ENCODE data around the gene KIFC1. TPM values are rescaled to one million over a fixed set of nuclear protein-coding genes. Genes with fewer than 3 reads are reported as not detected.
"Not testable (repeated sequence)": the region's sequence is repeated elsewhere in the genome, so short reads cannot be mapped to it uniquely, and the experiment has no call there.

Gene KIFC1
- total and polyA plus RNA-seq, 2 donors (not counting 1 experiment from before 2014, with no cell fraction given) = 5.3 to 8.0 TPM

- no peaks in the 10 kb centered on the region for H3K79me2 ChIP-seq (ENCODE audit: control insufficient read depth, insufficient read depth, low read length)
- no peak overlapping the region for H2AFZ ChIP-seq (ENCODE audit: low read length)
- TF ChIP-seq CTCF (conservative IDR thresholded peaks at IDR 0.05 in 1 of 2, IDR thresholded peaks at IDR 0.05 in 1 of 2; ENCODE audit: low read depth in 1 of 2, low read length in 2 of 2) (no peak), EZH2 (IDR thresholded peaks at IDR 0.05; ENCODE audit: low read length, missing control alignments) (no peak)
- DNase-seq (ENCODE audit: low read depth in 2 of 2) = no peak
- H3K4me2 ChIP-seq (ENCODE audit: extremely low read depth, insufficient read depth, low read length) = no peak overlapping the region
- no peaks in the 10 kb centered on the region for H3K27me3 ChIP-seq (ENCODE audit: control insufficient read depth, insufficient read depth, low read length)
- no peak overlapping the region for H3K27ac ChIP-seq (ENCODE audit: insufficient read depth, low read length)
- no peaks in the 10 kb centered on the region for H4K20me1 ChIP-seq (ENCODE audit: control insufficient read depth, extremely low read depth, insufficient read depth, low read length)
- no peak overlapping the region for H3K9ac ChIP-seq (ENCODE audit: insufficient read depth, low read length)
- no peaks in the 10 kb centered on the region for H3K36me3 ChIP-seq (ENCODE audit: control insufficient read depth, insufficient read depth, low read length)
- H3K4me3 ChIP-seq (replicated peaks in 1 of 4; ENCODE audit: control extremely low read depth in 1 of 4, insufficient read depth in 1 of 4, low read depth in 3 of 4, low read length in 4 of 4) = no peak overlapping the region
- no peaks in the 10 kb centered on the region for H3K9me3 ChIP-seq (ENCODE audit: control insufficient read depth, insufficient read depth, low read depth, low read length)
- peaks cover 8% of the 10 kb centered on the region for H3K4me1 ChIP-seq (ENCODE audit: control insufficient read depth, extremely low read depth, insufficient read depth, low read length)
These were observed 14.5 kb upstream of the KIFC1 start for GRCh38 chr6:33377171-33377570.

- not testable (repeated sequence) for H3K27me3 ChIP-seq (ENCODE audit: control insufficient read depth, insufficient read depth, low read length); H3K36me3 ChIP-seq (ENCODE audit: control insufficient read depth, insufficient read depth, low read length); H3K9ac ChIP-seq (ENCODE audit: insufficient read depth, low read length)
These were observed 12.4 kb upstream of the KIFC1 start for GRCh38 chr6:33379184-33379583.

GRCh38 chr6:33380272-33380981, 11.2 kb upstream of the KIFC1 start:
- no peak for TF ChIP-seq CTCF (conservative IDR thresholded peaks at IDR 0.05 in 1 of 2, IDR thresholded peaks at IDR 0.05 in 1 of 2; ENCODE audit: low read depth in 1 of 2, low read length in 2 of 2)
- no peak for TF ChIP-seq EZH2 (IDR thresholded peaks at IDR 0.05; ENCODE audit: low read length, missing control alignments)
- H3K4me3 ChIP-seq (replicated peaks in 1 of 4; ENCODE audit: control extremely low read depth in 1 of 4, insufficient read depth in 1 of 4, low read depth in 3 of 4, low read length in 4 of 4) = no peak overlapping the region
- no peaks in the 10 kb centered on the region for H3K27me3 ChIP-seq (ENCODE audit: control insufficient read depth, insufficient read depth, low read length)

More at GRCh38 chr6:33379184-33379583, 12.4 kb upstream of the KIFC1 start:
- not testable (repeated sequence) for H3K4me2 ChIP-seq (ENCODE audit: extremely low read depth, insufficient read depth, low read length); H3K79me2 ChIP-seq (ENCODE audit: control insufficient read depth, insufficient read depth, low read length); H3K4me1 ChIP-seq (ENCODE audit: control insufficient read depth, extremely low read depth, insufficient read depth, low read length); H3K9me3 ChIP-seq (ENCODE audit: control insufficient read depth, insufficient read depth, low read depth, low read length); H3K27ac ChIP-seq (ENCODE audit: insufficient read depth, low read length); DNase-seq (ENCODE audit: low read depth in 2 of 2); H3K4me3 ChIP-seq (replicated peaks in 1 of 4; ENCODE audit: control extremely low read depth in 1 of 4, insufficient read depth in 1 of 4, low read depth in 3 of 4, low read length in 4 of 4); H4K20me1 ChIP-seq (ENCODE audit: control insufficient read depth, extremely low read depth, insufficient read depth, low read length); H2AFZ ChIP-seq (ENCODE audit: low read length)

More at GRCh38 chr6:33380272-33380981, 11.2 kb upstream of the KIFC1 start:
- no peaks in the 10 kb centered on the region for H3K36me3 ChIP-seq (ENCODE audit: control insufficient read depth, insufficient read depth, low read length)
- no peak overlapping the region for H3K9ac ChIP-seq (ENCODE audit: insufficient read depth, low read length)
- no peaks in the 10 kb centered on the region for H3K9me3 ChIP-seq (ENCODE audit: control insufficient read depth, insufficient read depth, low read depth, low read length)
- no peak overlapping the region for H2AFZ ChIP-seq (ENCODE audit: low read length)
- no peak overlapping the region for H3K4me2 ChIP-seq (ENCODE audit: extremely low read depth, insufficient read depth, low read length)
- peaks cover 5% of the 10 kb centered on the region for H3K4me1 ChIP-seq (ENCODE audit: control insufficient read depth, extremely low read depth, insufficient read depth, low read length)
- H3K27ac ChIP-seq (ENCODE audit: insufficient read depth, low read length) = no peak overlapping the region
- H3K79me2 ChIP-seq (ENCODE audit: control insufficient read depth, insufficient read depth, low read length) = no peaks in the 10 kb centered on the region
- no peaks in the 10 kb centered on the region for H4K20me1 ChIP-seq (ENCODE audit: control insufficient read depth, extremely low read depth, insufficient read depth, low read length)
- no peak for DNase-seq (ENCODE audit: low read depth in 2 of 2)
